IPS-15b (cell line): Measurements from ENCODE around the gene KSR2.
"Not testable (repeated sequence)": the region's sequence is repeated elsewhere in the genome, so short reads cannot be mapped to it uniquely, and the experiment has no call there.

Source experiments
- H3K27me3 ChIP-seq: one replicate; pipeline ENCODE4 v1.6.1; 2013; ENCODE audit warnings: low read length; ENCODE audit not compliant: control insufficient read depth, insufficient read depth
- H3K36me3 ChIP-seq: one replicate; pipeline ENCODE4 v1.6.1; 2013; ENCODE audit warnings: low read length; ENCODE audit not compliant: control insufficient read depth, insufficient read depth
- H3K4me1 ChIP-seq: one replicate; pipeline ENCODE4 v1.6.1; 2013; ENCODE audit warnings: mild to moderate bottlenecking, low read length; ENCODE audit not compliant: control insufficient read depth, insufficient read depth
- H3K4me3 ChIP-seq: one replicate; pipeline ENCODE4 v1.5.1; 2013; ENCODE audit warnings: low read depth, low read length
- H3K9ac ChIP-seq: one replicate; pipeline ENCODE4 v1.6.1; 2013; ENCODE audit warnings: low read depth, mild to moderate bottlenecking, low read length
- H3K9me3 ChIP-seq: one replicate; pipeline ENCODE4 v1.6.1; 2013; ENCODE audit warnings: mild to moderate bottlenecking, low read length; ENCODE audit not compliant: control insufficient read depth, insufficient read depth

The KSR2 gene

DNA sequence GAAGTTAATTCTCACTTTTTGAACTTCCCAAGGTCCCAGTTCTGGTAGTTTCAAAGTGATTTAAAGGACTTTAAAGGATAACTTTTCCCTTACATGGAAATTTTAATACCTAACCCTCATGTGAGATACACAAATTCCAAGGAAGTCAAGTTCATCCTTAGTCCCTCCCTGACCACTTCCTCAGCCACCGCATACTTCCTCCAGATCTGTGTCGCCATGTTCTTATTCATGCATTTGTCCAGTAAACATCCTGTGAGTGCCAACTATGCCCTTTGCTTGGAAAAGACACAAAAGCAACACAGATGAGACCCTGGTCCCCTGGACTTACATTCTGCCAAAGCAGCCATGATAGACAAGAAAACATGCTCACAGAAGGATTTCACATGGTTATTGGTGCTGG lies 206.6 kb downstream of the KSR2 start:
- no peaks in the 10 kb centered on the region for H3K9me3 ChIP-seq
- no peaks in the 10 kb centered on the region for H3K27me3 ChIP-seq
- H3K9ac ChIP-seq = no peak overlapping the region
- H3K4me3 ChIP-seq = no peak overlapping the region
- no peaks in the 10 kb centered on the region for H3K4me1 ChIP-seq
- H3K36me3 ChIP-seq = no peaks in the 10 kb centered on the region

DNA sequence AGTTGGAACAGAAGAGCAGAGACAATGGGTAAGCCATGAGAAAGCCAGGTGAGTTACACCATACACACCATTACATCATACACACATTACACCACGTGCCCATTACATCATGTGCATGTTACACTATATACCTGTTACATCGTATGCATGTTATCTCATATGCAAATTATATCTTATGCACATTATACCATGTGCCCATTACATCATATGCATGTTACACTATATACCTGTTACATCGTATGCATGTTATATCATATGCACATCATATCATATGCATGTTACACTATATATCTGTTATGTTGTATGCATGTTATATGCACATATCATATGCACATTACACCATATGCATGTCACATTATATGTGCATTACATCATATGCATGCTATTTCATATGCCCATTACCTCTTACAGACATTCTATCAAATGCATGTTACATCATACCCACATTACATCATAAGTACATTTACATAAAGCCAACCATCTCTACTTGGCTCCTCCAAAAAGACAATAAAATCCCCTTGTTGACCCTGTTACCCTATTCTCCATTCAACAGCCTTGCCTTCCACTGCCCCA lies 207.2 kb downstream of the KSR2 start:
- H3K27me3 ChIP-seq = no peaks in the 10 kb centered on the region
- no peaks in the 10 kb centered on the region for H3K4me1 ChIP-seq
- no peak overlapping the region for H3K9ac ChIP-seq
- no peaks in the 10 kb centered on the region for H3K36me3 ChIP-seq
- no peak overlapping the region for H3K4me3 ChIP-seq
- H3K9me3 ChIP-seq = no peaks in the 10 kb centered on the region

DNA sequence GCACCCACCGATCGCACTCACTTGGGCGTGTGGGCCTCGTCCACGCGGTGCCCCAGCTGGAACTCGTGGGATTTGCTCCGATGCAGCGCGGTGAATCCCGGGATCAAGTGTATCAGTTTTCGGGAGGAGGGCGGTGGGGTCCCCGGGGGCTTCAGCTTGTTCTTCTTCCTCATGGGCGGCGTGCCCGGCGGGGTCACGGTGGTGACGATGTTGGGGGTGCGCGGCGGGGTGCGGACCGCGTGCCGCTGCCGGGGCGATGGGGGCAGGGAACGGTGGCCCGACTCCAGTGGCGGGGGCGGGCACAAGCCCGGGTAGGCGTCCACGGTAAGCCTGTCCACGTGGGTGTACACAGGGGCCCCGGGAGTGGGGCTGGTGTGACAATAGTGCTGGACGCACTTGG lies 207.8 kb downstream of the KSR2 start:
- Histone ChIP-seq H3K27me3 (no peaks in the 10 kb centered on the region), H3K9ac (no peak overlapping the region), H3K36me3 (no peaks in the 10 kb centered on the region), H3K9me3 (no peaks in the 10 kb centered on the region), H3K4me3 (no peak overlapping the region), H3K4me1 (no peaks in the 10 kb centered on the region)

DNA sequence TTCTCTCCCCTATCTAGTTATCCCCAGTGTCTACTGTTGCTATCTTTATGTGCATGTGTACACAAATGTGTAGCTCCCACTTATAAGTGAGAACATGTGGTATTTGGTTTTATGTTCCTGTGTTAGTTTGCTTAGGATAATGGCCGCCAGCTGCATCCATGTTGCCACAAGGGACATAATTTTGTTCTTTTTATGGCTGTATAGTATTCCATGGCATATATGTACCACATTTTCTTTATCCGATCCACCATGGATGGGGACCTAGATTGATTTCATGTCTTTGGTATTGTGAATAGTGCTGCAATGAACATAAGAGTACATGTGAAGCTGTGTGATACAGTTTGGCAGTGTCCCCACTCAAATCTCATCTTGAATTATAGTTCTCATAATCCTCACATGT lies 218.1 kb downstream of the KSR2 start:
- H3K9ac ChIP-seq = no peak overlapping the region
- H3K4me3 ChIP-seq = no peak overlapping the region
- no peaks in the 10 kb centered on the region for H3K36me3 ChIP-seq
- H3K27me3 ChIP-seq = no peaks in the 10 kb centered on the region
- no peaks in the 10 kb centered on the region for H3K4me1 ChIP-seq
- no peaks in the 10 kb centered on the region for H3K9me3 ChIP-seq

DNA sequence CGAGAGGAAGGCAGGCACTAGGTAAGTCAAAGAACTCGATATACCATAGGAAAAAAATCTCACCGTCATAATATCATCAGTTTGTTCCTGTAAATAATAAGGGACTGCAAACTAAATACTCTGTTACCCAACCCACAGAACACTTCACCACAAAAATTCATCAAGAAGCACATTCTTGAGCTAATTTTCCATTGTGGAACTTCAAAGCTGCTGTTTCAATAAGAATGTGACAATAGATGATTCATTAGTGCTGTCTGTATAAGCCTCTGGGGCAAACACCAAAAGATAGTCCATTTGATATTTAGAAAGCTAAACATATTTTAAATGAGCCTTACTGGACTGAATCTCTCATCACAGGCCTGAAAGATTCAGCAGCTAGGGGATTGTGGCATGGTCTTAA lies 219.4 kb downstream of the KSR2 start:
- H3K27me3 ChIP-seq = no peaks in the 10 kb centered on the region
- H3K4me3 ChIP-seq = no peak overlapping the region
- H3K36me3 ChIP-seq = no peaks in the 10 kb centered on the region
- H3K4me1 ChIP-seq = no peaks in the 10 kb centered on the region
- no peaks in the 10 kb centered on the region for H3K9me3 ChIP-seq
- H3K9ac ChIP-seq = no peak overlapping the region

DNA sequence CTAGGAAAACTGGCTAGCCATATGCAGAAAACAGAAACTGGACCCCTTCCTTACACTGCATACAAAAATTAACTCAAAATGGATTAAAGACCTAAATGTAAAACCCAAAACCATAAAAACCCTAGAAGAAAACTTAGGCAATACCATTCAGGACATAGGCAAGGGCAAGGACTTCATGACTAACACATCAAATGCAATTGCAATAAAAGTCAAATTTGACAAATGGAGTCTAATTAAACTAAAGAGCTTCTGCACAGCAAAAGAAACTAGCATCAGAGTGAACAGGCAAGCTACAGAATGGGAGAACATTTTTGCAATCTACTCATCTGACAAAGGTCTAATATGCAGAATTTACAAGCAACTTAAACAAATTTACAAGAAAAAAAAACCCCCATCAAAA lies 222.4 kb downstream of the KSR2 start:
- H3K9me3 ChIP-seq, H3K4me1 ChIP-seq, H3K4me3 ChIP-seq: not testable (repeated sequence)

DNA sequence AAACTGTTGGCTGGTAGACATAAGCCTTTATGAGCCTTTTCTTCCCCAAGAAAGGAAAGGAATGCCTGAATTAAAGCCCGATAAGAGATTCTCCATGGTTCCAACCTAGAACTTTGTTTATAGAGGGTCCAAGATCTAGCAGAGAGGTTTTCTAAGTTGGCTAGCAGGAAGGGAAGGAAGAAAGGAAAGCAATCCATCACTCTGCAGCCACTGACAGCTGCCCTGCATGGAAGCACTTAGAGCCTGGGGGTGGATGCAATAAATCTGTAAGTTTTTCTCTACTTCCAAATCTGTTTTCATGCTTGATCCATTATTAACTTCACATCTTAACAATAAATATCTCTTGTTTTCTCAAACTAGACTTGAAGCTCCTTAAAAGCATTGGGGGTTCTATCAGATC lies 224.4 kb downstream of the KSR2 start:
- Histone ChIP-seq H3K36me3 (no peaks in the 10 kb centered on the region), H3K9ac (no peak overlapping the region), H3K27me3 (no peaks in the 10 kb centered on the region), H3K4me1 (no peaks in the 10 kb centered on the region), H3K9me3 (no peaks in the 10 kb centered on the region), H3K4me3 (no peak overlapping the region)

More for the DNA sequence above, 222.4 kb downstream of the KSR2 start:
- not testable (repeated sequence) for H3K9ac ChIP-seq, H3K27me3 ChIP-seq, H3K36me3 ChIP-seq

DNA sequence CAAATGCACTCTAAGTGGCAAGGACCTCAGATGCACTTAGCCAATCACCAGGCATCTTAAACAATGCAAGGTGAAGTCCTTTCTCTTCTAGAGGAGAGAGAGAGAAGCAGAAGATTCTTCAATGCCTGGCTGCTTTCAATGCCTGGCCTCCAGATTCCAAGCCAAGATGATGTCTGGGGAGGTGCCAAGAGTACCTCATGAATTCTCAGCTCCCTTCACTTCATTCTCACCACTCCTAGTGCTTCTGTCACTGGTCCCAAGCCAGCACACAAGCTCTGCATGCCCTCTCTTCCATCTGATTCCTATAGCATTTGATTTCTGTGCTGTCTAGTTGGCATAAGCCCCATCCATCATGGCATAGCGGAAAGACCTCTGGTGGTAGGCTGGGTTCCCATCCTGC lies 225.0 kb downstream of the KSR2 start:
- no peaks in the 10 kb centered on the region for H3K9me3 ChIP-seq
- no peaks in the 10 kb centered on the region for H3K27me3 ChIP-seq
- no peaks in the 10 kb centered on the region for H3K4me1 ChIP-seq
- no peaks in the 10 kb centered on the region for H3K36me3 ChIP-seq
- no peak overlapping the region for H3K4me3 ChIP-seq
- H3K9ac ChIP-seq = no peak overlapping the region

DNA sequence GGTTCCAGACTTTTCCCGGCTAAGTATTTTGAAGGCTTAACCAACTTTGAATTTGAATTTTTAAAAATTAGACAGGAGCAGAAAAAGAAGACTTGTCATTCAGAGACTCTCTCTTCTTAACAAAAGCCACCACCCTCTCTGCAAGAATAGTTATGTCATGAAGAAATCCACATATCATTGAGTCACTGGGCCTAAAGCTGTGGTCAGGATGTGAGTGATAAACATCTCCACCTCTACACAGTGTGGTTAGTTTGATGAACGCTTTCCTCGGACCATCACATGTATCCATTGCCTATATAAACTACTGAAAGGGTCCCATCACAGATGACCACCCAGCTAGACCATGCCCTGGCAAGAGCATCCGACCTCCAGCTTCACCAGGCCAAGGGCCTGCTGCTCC lies 226.1 kb downstream of the KSR2 start:
- no peak overlapping the region for H3K9ac ChIP-seq
- no peaks in the 10 kb centered on the region for H3K27me3 ChIP-seq
- no peaks in the 10 kb centered on the region for H3K4me1 ChIP-seq
- H3K9me3 ChIP-seq = no peaks in the 10 kb centered on the region
- no peak overlapping the region for H3K4me3 ChIP-seq
- no peaks in the 10 kb centered on the region for H3K36me3 ChIP-seq

DNA sequence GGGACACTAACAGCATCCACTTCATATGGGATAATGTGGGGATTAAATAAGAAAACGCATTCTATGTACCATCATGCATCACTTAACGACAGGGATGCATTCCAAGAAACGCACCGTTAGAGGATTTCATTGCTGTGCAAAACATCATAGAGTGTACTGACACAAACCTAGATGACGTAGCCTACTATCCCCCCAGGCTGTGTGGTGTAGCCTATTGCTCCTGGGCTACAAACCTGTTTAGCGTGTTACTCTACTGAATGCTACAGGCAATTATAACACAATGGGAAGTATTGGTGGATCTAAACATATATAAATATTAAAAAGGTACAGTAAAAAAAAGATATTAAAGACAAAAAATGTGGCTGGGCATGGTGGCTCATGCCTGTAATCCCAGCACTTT lies 230.6 kb downstream of the KSR2 start:
- Histone ChIP-seq H3K27me3 (no peaks in the 10 kb centered on the region), H3K36me3 (no peaks in the 10 kb centered on the region), H3K9me3 (no peaks in the 10 kb centered on the region), H3K4me3 (no peak overlapping the region), H3K4me1 (no peaks in the 10 kb centered on the region), H3K9ac (no peak overlapping the region)

DNA sequence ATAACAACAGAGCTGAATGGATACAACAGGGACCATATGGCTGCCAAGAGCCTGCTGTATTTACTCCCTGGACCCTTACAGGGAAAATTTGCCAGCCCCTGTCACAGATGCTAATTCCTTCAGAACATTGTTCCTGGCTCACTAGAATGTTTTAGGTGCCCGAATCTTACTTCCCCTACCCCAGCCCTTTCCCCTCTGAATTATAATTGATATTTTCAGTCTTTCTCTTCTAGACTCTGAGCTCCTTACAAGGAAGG lies 235.3 kb downstream of the KSR2 start:
- Histone ChIP-seq H3K4me1 (no peaks in the 10 kb centered on the region), H3K27me3 (no peaks in the 10 kb centered on the region), H3K9me3 (no peaks in the 10 kb centered on the region), H3K4me3 (no peak overlapping the region), H3K9ac (no peak overlapping the region), H3K36me3 (no peaks in the 10 kb centered on the region)

DNA sequence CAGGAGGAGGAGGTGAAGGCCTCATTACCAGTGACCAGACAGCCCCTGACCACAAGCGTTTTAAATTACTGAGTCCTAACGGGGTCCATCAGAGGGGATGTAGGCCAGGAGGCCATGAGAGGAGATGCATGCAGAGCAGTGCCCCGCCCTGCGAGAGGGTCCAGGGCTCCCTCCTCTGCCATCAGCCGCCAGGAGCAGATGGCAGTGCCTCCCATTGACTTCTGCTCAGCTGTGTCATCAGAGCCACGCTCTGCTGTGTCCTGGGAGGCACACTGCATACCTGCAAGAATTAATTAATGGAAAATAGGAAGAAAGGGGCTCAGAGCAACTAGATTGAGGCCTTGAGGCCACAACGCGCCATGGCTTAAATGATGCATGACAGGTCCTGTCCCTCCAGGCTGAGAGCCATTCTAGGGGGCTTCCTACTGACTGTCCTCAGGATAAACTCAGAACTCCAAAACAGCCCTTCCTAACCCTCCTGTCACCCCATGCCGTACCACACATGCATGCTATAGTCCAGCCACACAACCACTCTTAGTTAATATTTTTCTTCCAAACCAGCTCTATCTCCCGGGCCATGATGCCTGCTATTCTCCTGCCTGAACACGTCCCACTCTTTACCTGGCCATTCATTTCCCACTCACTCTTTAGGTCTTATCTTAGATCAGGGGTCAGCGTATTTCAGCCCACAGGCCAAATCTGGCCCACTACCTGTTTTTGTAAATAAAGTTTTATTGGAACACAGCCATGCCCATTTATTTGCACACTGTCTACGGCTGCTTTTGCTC lies 235.8 kb downstream of the KSR2 start:
- H3K4me3 ChIP-seq = no peak overlapping the region
- H3K36me3 ChIP-seq = no peaks in the 10 kb centered on the region
- no peak overlapping the region for H3K9ac ChIP-seq
- no peaks in the 10 kb centered on the region for H3K27me3 ChIP-seq
- no peaks in the 10 kb centered on the region for H3K9me3 ChIP-seq
- H3K4me1 ChIP-seq = no peaks in the 10 kb centered on the region
